ENCODE data around the gene BPIFB6. TPM values are rescaled to one million over a fixed set of nuclear protein-coding genes. Genes with fewer than 3 reads are reported as not detected.

BPIFB6 gene
- total and polyA plus RNA-seq, 2 of the 4 experiments (the other 2 are of a cell fraction), result not detected

DNA sequence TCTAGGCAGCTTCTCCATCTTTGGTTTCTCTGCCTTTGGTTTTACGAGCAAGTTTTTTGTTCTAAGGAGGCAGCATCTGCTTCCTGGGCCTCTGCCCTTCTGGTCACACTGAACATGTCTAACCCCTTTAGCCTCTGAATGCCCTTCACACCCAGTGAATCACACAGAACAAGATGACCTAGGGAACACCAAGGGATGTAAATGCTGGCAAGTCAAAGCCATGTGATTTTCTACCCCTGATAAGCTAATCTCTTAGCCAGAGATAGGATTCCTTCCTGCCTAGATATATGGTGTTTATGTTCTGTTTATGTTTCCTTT lies 7.2 kb upstream of the BPIFB6 start:
- H2AK9ac ChIP-seq (replicated peaks; ENCODE audit: low read depth, low read length, poor library complexity), result no peak overlapping the region
- no peak overlapping the region for H3K4ac ChIP-seq (ENCODE audit: low read depth, low read length)
- POLR2A ChIA-PET (ENCODE audit: unreplicated experiment), result no interaction called here
- intact Hi-C loops (cut with micrococcal nuclease) (no loop called here), in situ Hi-C loops (cut with MboI; ENCODE audit: low sequenced_read_pairs) (no loop called here), dilution Hi-C loops (cut with HindIII; ENCODE audit: low sequenced_read_pairs, unreplicated experiment) (no loop called here)
- H2BK120ac ChIP-seq (ENCODE audit: low read depth, low read length), result no peak overlapping the region
- H4K91ac ChIP-seq (ENCODE audit: insufficient read depth, low read depth, low read length), result no peak overlapping the region
- no peak overlapping the region for H2AK5ac ChIP-seq (ENCODE audit: low read depth, low read length)
- H3K4me1 ChIP-seq (ENCODE audit: control insufficient read depth, insufficient read depth, low read length), result no peaks in the 10 kb centered on the region
- no CpG with 5 or more reads among the region's 1 CpG for WGBS, 2 experiments (ENCODE audit: extremely low coverage in 2 of 2, insufficient read length in 1 of 2)
- no peak overlapping the region for H3K27ac ChIP-seq (ENCODE audit: insufficient read depth, low read length)
- H3K27me3 ChIP-seq (ENCODE audit: control insufficient read depth, insufficient read depth, low read length), result no peaks in the 10 kb centered on the region
- no peaks in the 10 kb centered on the region for H3K36me3 ChIP-seq (ENCODE audit: control insufficient read depth, insufficient read depth, low read length)
- no peak overlapping the region for H2BK20ac ChIP-seq (ENCODE audit: low read depth, low read length)
- BruUV-seq (replicated peaks), result no TSS peak
- CTCF ChIA-PET, result no interaction called here
- H3K9me1 ChIP-seq (ENCODE audit: insufficient read depth, low read length), result no peaks in the 10 kb centered on the region
- H3K23ac ChIP-seq (ENCODE audit: low read depth, low read length), result no peak overlapping the region
- ATAC-seq (ENCODE audit: low read depth), result no peak
- no peaks in the 10 kb centered on the region for H3K9me3 ChIP-seq (ENCODE audit: control insufficient read depth, insufficient read depth, low read length)
- TF ChIP-seq BHLHE40 (IDR thresholded peaks at IDR 0.05; ENCODE audit: low read depth, low read length) (no peak), NFE2L2 (IDR thresholded peaks at IDR 0.05; ENCODE audit: low read depth, low read length) (no peak), RFX5 (IDR thresholded peaks at IDR 0.05; ENCODE audit: low read depth, low read length) (no peak), FOS (IDR thresholded peaks at IDR 0.05; ENCODE audit: low read depth, low read length) (no peak), RCOR1 (IDR thresholded peaks at IDR 0.05; ENCODE audit: insufficient replicate concordance, low read length) (no peak), POLR2A (IDR thresholded peaks at IDR 0.05; ENCODE audit: low read depth, low read length) (no peak), MAFK (IDR thresholded peaks at IDR 0.05; ENCODE audit: low read depth, low read length) (no peak), RAD21 (IDR thresholded peaks at IDR 0.05; ENCODE audit: low read length) (no peak), CEBPB (IDR thresholded peaks at IDR 0.05; ENCODE audit: low read depth, low read length) (no peak), CHD1 (IDR thresholded peaks at IDR 0.05; ENCODE audit: low read depth, low read length) (no peak), MXI1 (IDR thresholded peaks at IDR 0.05; ENCODE audit: borderline replicate concordance, low read depth, low read length) (no peak), MAZ (IDR thresholded peaks at IDR 0.05; ENCODE audit: borderline replicate concordance, low read depth, low read length) (no peak), SMC3 (IDR thresholded peaks at IDR 0.05; ENCODE audit: low read depth, low read length) (no peak)
- TF ChIP-seq, protein P1, sequence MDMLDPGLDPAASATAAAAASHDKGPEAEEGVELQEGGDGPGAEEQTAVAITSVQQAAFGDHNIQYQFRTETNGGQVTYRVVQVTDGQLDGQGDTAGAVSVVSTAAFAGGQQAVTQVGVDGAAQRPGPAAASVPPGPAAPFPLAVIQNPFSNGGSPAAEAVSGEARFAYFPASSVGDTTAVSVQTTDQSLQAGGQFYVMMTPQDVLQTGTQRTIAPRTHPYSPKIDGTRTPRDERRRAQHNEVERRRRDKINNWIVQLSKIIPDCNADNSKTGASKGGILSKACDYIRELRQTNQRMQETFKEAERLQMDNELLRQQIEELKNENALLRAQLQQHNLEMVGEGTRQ (IDR thresholded peaks at IDR 0.05; ENCODE audit: low read depth, low read length), result no peak
- TF ChIP-seq, protein P2, sequence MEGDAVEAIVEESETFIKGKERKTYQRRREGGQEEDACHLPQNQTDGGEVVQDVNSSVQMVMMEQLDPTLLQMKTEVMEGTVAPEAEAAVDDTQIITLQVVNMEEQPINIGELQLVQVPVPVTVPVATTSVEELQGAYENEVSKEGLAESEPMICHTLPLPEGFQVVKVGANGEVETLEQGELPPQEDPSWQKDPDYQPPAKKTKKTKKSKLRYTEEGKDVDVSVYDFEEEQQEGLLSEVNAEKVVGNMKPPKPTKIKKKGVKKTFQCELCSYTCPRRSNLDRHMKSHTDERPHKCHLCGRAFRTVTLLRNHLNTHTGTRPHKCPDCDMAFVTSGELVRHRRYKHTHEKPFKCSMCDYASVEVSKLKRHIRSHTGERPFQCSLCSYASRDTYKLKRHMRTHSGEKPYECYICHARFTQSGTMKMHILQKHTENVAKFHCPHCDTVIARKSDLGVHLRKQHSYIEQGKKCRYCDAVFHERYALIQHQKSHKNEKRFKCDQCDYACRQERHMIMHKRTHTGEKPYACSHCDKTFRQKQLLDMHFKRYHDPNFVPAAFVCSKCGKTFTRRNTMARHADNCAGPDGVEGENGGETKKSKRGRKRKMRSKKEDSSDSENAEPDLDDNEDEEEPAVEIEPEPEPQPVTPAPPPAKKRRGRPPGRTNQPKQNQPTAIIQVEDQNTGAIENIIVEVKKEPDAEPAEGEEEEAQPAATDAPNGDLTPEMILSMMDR (conservative IDR thresholded peaks at IDR 0.05; ENCODE audit: low read depth, low read length), result no peak
- TF ChIP-seq, protein P3, sequence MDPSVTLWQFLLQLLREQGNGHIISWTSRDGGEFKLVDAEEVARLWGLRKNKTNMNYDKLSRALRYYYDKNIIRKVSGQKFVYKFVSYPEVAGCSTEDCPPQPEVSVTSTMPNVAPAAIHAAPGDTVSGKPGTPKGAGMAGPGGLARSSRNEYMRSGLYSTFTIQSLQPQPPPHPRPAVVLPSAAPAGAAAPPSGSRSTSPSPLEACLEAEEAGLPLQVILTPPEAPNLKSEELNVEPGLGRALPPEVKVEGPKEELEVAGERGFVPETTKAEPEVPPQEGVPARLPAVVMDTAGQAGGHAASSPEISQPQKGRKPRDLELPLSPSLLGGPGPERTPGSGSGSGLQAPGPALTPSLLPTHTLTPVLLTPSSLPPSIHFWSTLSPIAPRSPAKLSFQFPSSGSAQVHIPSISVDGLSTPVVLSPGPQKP (IDR thresholded peaks at IDR 0.05; ENCODE audit: borderline replicate concordance, low read depth, low read length), result no peak
- no peak overlapping the region for H2AFZ ChIP-seq (replicated peaks; ENCODE audit: low read length, poor library complexity)
- H3K79me1 ChIP-seq (ENCODE audit: low read depth in 1 of 2, low read length in 2 of 2), result no peaks in the 10 kb centered on the region
- no peak for DNase-seq
- H3K18ac ChIP-seq (ENCODE audit: low read depth, low read length), result no peak overlapping the region
- H3K56ac ChIP-seq (ENCODE audit: extremely low read depth, insufficient read depth, low read length), result no peak overlapping the region
- H2BK15ac ChIP-seq (ENCODE audit: low read depth, low read length), result no peak overlapping the region
- H4K8ac ChIP-seq (ENCODE audit: low read depth in 2 of 2, low read length in 2 of 2), result no peak overlapping the region
- H3K14ac ChIP-seq (replicated peaks; ENCODE audit: low read depth, low read length), result no peak overlapping the region
- no peak overlapping the region for H3K9ac ChIP-seq (ENCODE audit: low read depth, low read length)
- H3K4me3 ChIP-seq (ENCODE audit: insufficient read depth, low read depth, low read length), result no peak overlapping the region
- H4K5ac ChIP-seq (ENCODE audit: low read depth, low read length), result no peak overlapping the region
- H3K4me2 ChIP-seq (ENCODE audit: low read depth, low read length), result no peak overlapping the region
- H4K20me1 ChIP-seq (ENCODE audit: insufficient read depth, low read length), result no peaks in the 10 kb centered on the region
- no peak overlapping the region for H2BK5ac ChIP-seq (ENCODE audit: low read depth, low read length, poor library complexity, severe bottlenecking)

Data from IMR-90 (cell line).